ENCODE results near the gene DPCD. TPM values are rescaled to one million over a fixed set of nuclear protein-coding genes. Genes with fewer than 3 reads are reported as not detected.

DPCD gene
- total and polyA plus RNA-seq, 2 of the 8 experiments (the other 6 are each of a cell fraction or from before 2014, with no cell fraction given): 21.2 to 31.4 TPM

GRCh38 chr10:101578803-101579515 lies 9.2 kb upstream of the DPCD start (continued):
- no peak for TF ChIP-seq YY1 (IDR thresholded peaks at IDR 0.05; ENCODE audit: low read depth, low read length)
- TF ChIP-seq CBX5 (IDR thresholded peaks at IDR 0.05; ENCODE audit: low read depth, low read length): no peak
- no peak for TF ChIP-seq RFX5 (IDR thresholded peaks at IDR 0.05; ENCODE audit: borderline replicate concordance, low read depth, low read length)
- TF ChIP-seq EGR1 (IDR thresholded peaks at IDR 0.05; ENCODE audit: borderline replicate concordance, low read depth, low read length): no peak

Measured in H1 (cell line).